ENCODE results near the gene WRAP73. TPM values are rescaled to one million over a fixed set of nuclear protein-coding genes. Genes with fewer than 3 reads are reported as not detected.
"Not testable (repeated sequence)": the region's sequence is repeated elsewhere in the genome, so short reads cannot be mapped to it uniquely, and the experiment has no call there.

Gene WRAP73
- polyA plus RNA-seq, 2 of the 4 experiments (the other 2 are of a cell fraction), result 15.4 to 16.1 TPM

- TF ChIP-seq ZC3H11A (IDR thresholded peaks at IDR 0.05), result no peak
- H3K9me3 ChIP-seq, result no peaks in the 10 kb centered on the region
- H3K4me3 ChIP-seq, result no peak overlapping the region
- POLR2A ChIA-PET, result no interaction called here
- ATAC-seq, result peak in 1 of 2 experiments; percentile 33; a peak in 1 of 6 replicates
- WGBS (ENCODE audit: missing lambda C conversion rate), result 89% methylated on average over 5 of the region's 5 CpGs
- CTCF ChIA-PET, result interaction anchor here (1.0 to 2.2 kb wide), 4 partner anchors 10 to 98 kb away, joined by 3 to 6 read pairs (median 3); no protein-coding TSS in a partner anchor
- H3K4me1 ChIP-seq, result peaks cover 9% of the 10 kb centered on the region; the same call in 2 of the 3 replicates
- H3K27ac ChIP-seq, result no peak overlapping the region
- DNase-seq (ENCODE audit: low read depth in 1 of 2, low spot score in 1 of 2), result no peak
- no peak for FAIRE-seq
- H3K4me2 ChIP-seq, result no peak overlapping the region
Measured at GRCh38 chr1:3588395-3588794, 61.5 kb downstream of the WRAP73 start.

DNA sequence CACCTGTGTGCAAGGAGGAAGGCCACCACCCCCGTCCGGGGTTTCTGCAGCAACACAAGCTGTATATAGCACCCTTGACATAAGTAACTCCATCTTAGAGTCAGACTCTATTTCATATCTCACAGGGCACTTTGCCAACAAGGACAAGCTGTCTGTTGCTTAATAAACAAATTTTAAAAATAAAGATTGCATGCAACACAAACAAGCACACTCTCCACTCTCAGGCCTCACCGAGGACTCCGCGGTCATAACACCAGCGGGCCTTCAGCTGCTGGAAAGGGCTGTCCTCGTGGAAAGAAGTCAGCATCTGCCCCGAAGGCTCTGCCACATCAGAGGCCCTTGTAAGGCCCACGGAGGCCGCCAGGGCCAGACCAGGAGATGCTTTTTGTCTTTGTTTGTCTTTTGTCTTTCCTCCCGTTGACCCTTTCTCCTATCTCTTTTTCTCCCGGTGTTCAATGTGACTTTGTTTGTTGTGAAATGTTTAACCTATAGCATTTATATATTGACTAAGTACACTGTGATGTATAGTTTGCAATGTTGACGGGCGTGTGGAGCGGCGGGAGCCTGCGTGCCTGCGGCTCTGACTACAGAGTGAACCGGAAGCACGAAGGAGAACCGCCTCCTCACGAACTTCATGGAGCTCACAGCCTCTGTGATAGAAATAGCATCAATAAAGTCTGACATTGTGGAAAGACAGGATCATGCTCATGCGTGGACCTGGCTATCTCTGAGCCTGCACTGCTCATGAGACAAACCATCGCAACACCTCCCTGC is 62.7 kb downstream of the WRAP73 start:
- H3K4me1 ChIP-seq, result peaks cover 9% of the 10 kb centered on the region; the same call in 2 of the 3 replicates
- 0 out of 2 replicates have a peak, but pooled peaks have one; percentile 43 for TF ChIP-seq EHF (CRISPR knock-in tag; IDR thresholded peaks at IDR 0.05)
- 0 out of 2 replicates have a peak, but pooled peaks have one; percentile 1 for TF ChIP-seq ZNF302 (CRISPR knock-in tag; IDR thresholded peaks at IDR 0.05)
- TF ChIP-seq CEBPB (IDR thresholded peaks at IDR 0.05), result peak in 1 of 2 experiments; percentile 14; a peak in 1 of 4 replicates
- no peak for TF ChIP-seq SREBF2 (IDR thresholded peaks at IDR 0.05)
- TF ChIP-seq RFX5 (IDR thresholded peaks at IDR 0.05), result no peak
- TF ChIP-seq, protein P1, sequence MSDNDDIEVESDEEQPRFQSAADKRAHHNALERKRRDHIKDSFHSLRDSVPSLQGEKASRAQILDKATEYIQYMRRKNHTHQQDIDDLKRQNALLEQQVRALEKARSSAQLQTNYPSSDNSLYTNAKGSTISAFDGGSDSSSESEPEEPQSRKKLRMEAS (IDR thresholded peaks at IDR 0.05), result peak; percentile 43
- no peak for TF ChIP-seq RCOR1 (IDR thresholded peaks at IDR 0.05; ENCODE audit: low read depth, low read length)
- no peak for TF ChIP-seq BCL3 (IDR thresholded peaks at IDR 0.05)
- TF ChIP-seq HOXB5 (CRISPR knock-in tag; IDR thresholded peaks at IDR 0.05), result peak; percentile 26; the same call in 1 of the 2 replicates
- TF ChIP-seq HOXB13 (CRISPR knock-in tag; IDR thresholded peaks at IDR 0.05; ENCODE audit: low read depth), result peak; percentile 75; the same call in 1 of the 2 replicates
- H3K27ac ChIP-seq, result peak overlapping the region in 1 of 2 experiments; percentile 74; a peak in 3 of 6 replicates
- FAIRE-seq (no peak), DNase-seq (ENCODE audit: low read depth in 1 of 2, low spot score in 1 of 2) (peak; percentile 21 to 45), ATAC-seq (peak; percentile 79 to 90)
- no peak overlapping the region for H3K4me3 ChIP-seq
- POLR2A ChIA-PET, result no interaction called here
- H3K4me2 ChIP-seq, result peak overlapping the region; percentile 42; the same call in 2 of the 3 replicates
- 28% methylated on average over 23 of the region's 24 CpGs for WGBS (ENCODE audit: missing lambda C conversion rate)
- H3K9me3 ChIP-seq, result no peaks in the 10 kb centered on the region
- CTCF ChIA-PET, result interaction anchor here (1.0 to 2.2 kb wide), 7 partner anchors 9 to 134 kb away, joined by 3 to 15 read pairs (median 6); no protein-coding TSS in a partner anchor

GRCh38 chr1:3585940-3586568 is 63.8 kb downstream of the WRAP73 start:
- DNase-seq (ENCODE audit: low read depth in 1 of 2, low spot score in 1 of 2) (no peak), ATAC-seq (no peak), FAIRE-seq (no peak)
- Histone ChIP-seq H3K27ac (no peak overlapping the region), H3K4me3 (no peak overlapping the region), H3K4me2 (no peak overlapping the region), H3K4me1 (peaks cover 9% of the 10 kb centered on the region; the same call in 2 of the 3 replicates), H3K9me3 (no peaks in the 10 kb centered on the region)
- ChIA-PET CTCF (interaction anchor here (1.6 to 2.2 kb wide), 4 partner anchors 21 to 95 kb away, joined by 6 to 15 read pairs (median 10); no protein-coding TSS in a partner anchor), POLR2A (no interaction called here)
- WGBS (ENCODE audit: missing lambda C conversion rate), result 89% methylated on average over 18 of the region's 19 CpGs
- TF ChIP-seq KDM5A (IDR thresholded peaks at IDR 0.05), result no peak

DNA sequence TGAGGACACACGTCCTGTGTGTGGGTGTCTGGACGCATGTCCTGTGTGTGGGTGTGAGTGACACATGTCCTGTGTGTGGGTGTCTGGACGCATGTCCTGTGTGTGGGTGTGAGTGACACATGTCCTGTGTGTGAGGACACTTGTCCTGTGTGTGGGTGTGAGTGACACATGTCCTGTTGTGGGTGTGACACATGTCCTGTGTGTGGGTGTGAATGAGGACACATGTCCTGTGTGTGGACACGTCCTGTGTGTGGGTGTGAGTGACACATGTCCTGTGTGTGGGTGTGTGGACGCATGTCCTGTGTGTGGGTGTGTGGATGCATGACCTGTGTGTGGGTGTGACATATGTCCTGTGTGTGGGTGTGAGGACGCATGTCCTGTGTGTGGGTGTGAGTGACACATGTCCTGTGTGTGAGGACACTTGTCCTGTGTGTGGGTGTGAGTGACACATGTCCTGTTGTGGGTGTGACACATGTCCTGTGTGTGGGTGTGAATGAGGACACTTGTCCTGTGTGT is 64.5 kb downstream of the WRAP73 start:
- H3K4me1 ChIP-seq; H3K9me3 ChIP-seq; H3K4me3 ChIP-seq; ATAC-seq; POLR2A ChIA-PET; FAIRE-seq; H3K4me2 ChIP-seq; DNase-seq (ENCODE audit: low read depth in 1 of 2, low spot score in 1 of 2); H3K27ac ChIP-seq: not testable (repeated sequence)
- WGBS (ENCODE audit: missing lambda C conversion rate), result 57% methylated on average over 5 of the region's 6 CpGs
- CTCF ChIA-PET, result interaction anchor here (1.1 kb wide), 1 partner anchor 30 kb away, joined by 3 read pairs; no protein-coding TSS in a partner anchor
